Measurements from ENCODE around the gene TTC34.

GRCh38 chr1:2623571-2624337, 177.7 kb downstream of the TTC34 start:
- no peak for TF ChIP-seq CTCF (IDR thresholded peaks at IDR 0.05)
- no peak for TF ChIP-seq POLR2A (IDR thresholded peaks at IDR 0.05)

Data from esophagus squamous epithelium (tissue), 4 donors.